ENCODE data around the gene C22orf15. TPM values are rescaled to one million over a fixed set of nuclear protein-coding genes. Genes with fewer than 3 reads are reported as not detected.

The C22orf15 gene
- total and polyA plus RNA-seq, 2 of the 8 experiments (the other 6 are each of a cell fraction or from before 2014, with no cell fraction given) = 4.2 to 4.9 TPM

- Histone ChIP-seq H3K18ac (ENCODE audit: extremely low read depth, low read length) (no peak overlapping the region), H3K79me2 (ENCODE audit: control insufficient read depth in 1 of 2, insufficient read depth in 2 of 2, low read length in 2 of 2) (no peaks in the 10 kb centered on the region), H4K8ac (ENCODE audit: extremely low read depth, insufficient read depth, low read length) (no peak overlapping the region), H4K20me1 (replicated peaks in 1 of 2; ENCODE audit: control insufficient read depth in 1 of 2, insufficient read depth in 2 of 2, low read length in 2 of 2) (peaks cover 2 to 4% of the 10 kb centered on the region in 2 experiments), H2BK15ac (ENCODE audit: low read length) (no peak overlapping the region), H3K4ac (replicated peaks; ENCODE audit: insufficient read length, low read depth, low read length) (peak overlapping the region; percentile 88), H2AK5ac (ENCODE audit: low read depth, low read length) (no peak overlapping the region), H3K79me1 (ENCODE audit: low read depth, low read length) (no peaks in the 10 kb centered on the region), H2BK5ac (ENCODE audit: low read depth, low read length) (no peak overlapping the region), H3K9me3 (ENCODE audit: insufficient read depth in 2 of 2, low read depth in 1 of 2, low read length in 1 of 2) (no peaks in the 10 kb centered on the region), H2AFZ (ENCODE audit: low read length) (no peak overlapping the region), H2BK20ac (ENCODE audit: low read length) (no peak overlapping the region), H3K9ac (replicated peaks in 1 of 4; ENCODE audit: extremely low read depth in 1 of 4, low read depth in 3 of 4, low read length in 3 of 4) (no peak overlapping the region), H3K27ac (ENCODE audit: low read depth, low read length) (no peak overlapping the region), H3K4me1 (replicated peaks in 1 of 4; ENCODE audit: control insufficient read depth in 3 of 4, insufficient read depth in 4 of 4, low read length in 3 of 4) (peaks cover 0 to 6% (median 1%) of the 10 kb centered on the region in 4 experiments; a peak in 2 of 7 replicates), H3K4me3 (ENCODE audit: extremely low read depth in 1 of 4, insufficient read depth in 2 of 4, low read depth in 3 of 4, low read length in 4 of 4) (no peak overlapping the region), H2BK120ac (replicated peaks; ENCODE audit: low read depth, low read length) (no peak overlapping the region), H3K27me3 (replicated peaks in 1 of 4; ENCODE audit: control insufficient read depth in 3 of 4, extremely low read depth in 1 of 4, insufficient read depth in 3 of 4, low read length in 3 of 4) (peaks cover 0 to 13% (median 8%) of the 10 kb centered on the region in 4 experiments; a peak in 5 of 7 replicates), H4K5ac (ENCODE audit: insufficient read length, low read depth, low read length) (no peak overlapping the region), H4K91ac (replicated peaks; ENCODE audit: insufficient read length, low read length) (no peak overlapping the region), H3K23ac (ENCODE audit: insufficient read length) (no peak overlapping the region), H3K56ac (replicated peaks; ENCODE audit: insufficient read length, low read depth, low read length) (no peak overlapping the region), H3K36me3 (ENCODE audit: control insufficient read depth in 2 of 4, insufficient read depth in 4 of 4, low read length in 3 of 4) (no peaks in the 10 kb centered on the region), H3K14ac (ENCODE audit: insufficient read length) (no peak overlapping the region), H3K23me2 (ENCODE audit: low read depth, low read length) (peaks cover under 1% of the 10 kb centered on the region; the same call in 1 of the 2 replicates), H3K4me2 (ENCODE audit: insufficient read depth in 1 of 2, low read depth in 2 of 2, low read length in 2 of 2) (no peak overlapping the region), H2BK12ac (ENCODE audit: low read depth, low read length) (peak overlapping the region; percentile 17; the same call in 1 of the 2 replicates)
- POLR2A ChIA-PET (ENCODE audit: partially characterized antibody) = interaction anchor here (1.6 to 3.9 kb wide), 3 partner anchors 9 to 14 kb away, joined by 3 to 21 read pairs (median 19); partner anchors contain the start of genes CHCHD10 and SMARCB1
- DNase-seq (ENCODE audit: low read depth in 1 of 2, low spot score in 2 of 2) (no peak), FAIRE-seq (no peak)
- CTCF ChIA-PET (ENCODE audit: partially characterized antibody) = interaction anchor here (0.8 to 5.8 kb wide), 3 partner anchors 9 to 71 kb away, joined by 3 to 42 read pairs (median 11); partner anchors contain the start of gene SMARCB1
- WGBS, 2 experiments (ENCODE audit: extremely low coverage in 1 of 2, insufficient coverage in 1 of 2, insufficient read length in 1 of 2, insufficient replicate concordance in 2 of 2, low coverage in 1 of 2, low lambda C conversion rate in 2 of 2, missing lambda C conversion rate in 1 of 2) = 88% methylated on average over 3 of the region's 3 CpGs; no CpG with 5 or more reads in 1 of the 2 experiments
- TF ChIP-seq SP1 (IDR thresholded peaks at IDR 0.05; ENCODE audit: low read depth, low read length) (no peak), CTBP2 (IDR thresholded peaks at IDR 0.05; ENCODE audit: borderline replicate concordance, insufficient read depth, insufficient read length, low read length) (no peak), FOSL1 (IDR thresholded peaks at IDR 0.05; ENCODE audit: insufficient read depth, low read depth, low read length) (no peak)
These were observed 15.7 kb downstream of the C22orf15 start for GRCh38 chr22:23778577-23778900.

Data from H1 (cell line).